Prostate gland (tissue), 2 donors: ENCODE measurements around the gene DACT3. TPM values are rescaled to one million over a fixed set of nuclear protein-coding genes. Genes with fewer than 3 reads are reported as not detected.

Source experiments
- DNase-seq: peaks from one replicate; pipeline ENCODE4 v3.0.0-alpha.2; 2019; ENCODE audit warnings: low spot score
- H3K27ac ChIP-seq, 2 donors: fragments of 200-600 bp; sonication (generic); 2 replicates each; pipeline ENCODE4 v1.5.1; 2017 to 2019
- H3K27me3 ChIP-seq: fragments of 200-600 bp; sonication (generic); replicated peaks from 2 replicates; pipeline ENCODE4 v1.5.1; 2019; ENCODE audit not compliant: insufficient read depth
- H3K36me3 ChIP-seq, 2 donors: fragments of 200-600 bp; sonication (generic); 1 replicate in 1 of 2; 2 replicates in 1 of 2; pipeline versions ENCODE4 v1.5.1 to v1.8.1; 2017 to 2019
- H3K4me1 ChIP-seq: fragments of 200-600 bp; sonication (generic); replicated peaks from 2 replicates; pipeline ENCODE4 v1.5.1; 2019
- H3K4me3 ChIP-seq, 2 donors: fragments of 200-600 bp; sonication (generic); 2 replicates each; pipeline ENCODE4 v1.5.1; 2017 to 2019
- H3K9me3 ChIP-seq: fragments of 200-600 bp; sonication (generic); 2 replicates; pipeline ENCODE4 v1.5.1; 2017
- CTCF ChIP-seq, 4 experiments: fragments of 200-600 bp in 2 of 4; fragments of 450-650 bp in 2 of 4; sonication (generic) in 2 of 4; IDR thresholded peaks; 1 replicate in 3 of 4; 2 replicates in 1 of 4; pipeline ENCODE4 v1.5.1; 2016 to 2019; ENCODE audit warnings: antibody characterized with exemption in 4 of 4, mild to moderate bottlenecking in 2 of 4, moderate library complexity in 2 of 4
- POLR2A ChIP-seq: fragments of 450-650 bp; IDR thresholded peaks from one replicate; pipeline ENCODE4 v1.6.1; 2016; ENCODE audit warnings: antibody characterized with exemption, mild to moderate bottlenecking
- POLR2AphosphoS5 ChIP-seq: sonication (generic); formaldehyde crosslinking; IDR thresholded peaks from one replicate; pipeline ENCODE4 v1.6.1; 2017; ENCODE audit warnings: antibody characterized with exemption
- WGBS: methylation state at CpG from one replicate; pipeline ENCODE4 v1.1.5; 2018; 5-methylcytosine and 5-hydroxymethylcytosine counted together
- intact Hi-C: fragments of 100-400 bp; cut with DNase I; formaldehyde crosslinking; loops from one replicate; pipeline ENCODE4 v1.14.2; 2022
- total RNA-seq, 2 donors: library from RNA; depleted of rRNA; stranded (reverse); fragments of >200 nt; gene quantifications; one replicate each; pipeline ENCODE4 v1.1.0, GENCODE V29; 2016

The DACT3 gene
- total RNA-seq, 2 donors from 2014 or later = 8.6 to 28.1 TPM

- no peak for TF ChIP-seq POLR2AphosphoS5
- no peak for TF ChIP-seq CTCF (IDR thresholded peaks at IDR 0.05)
- TF ChIP-seq POLR2A = no peak
- peaks cover 10 to 15% of the 10 kb centered on the region in 2 donors for H3K36me3 ChIP-seq
- no peaks in the 10 kb centered on the region for H3K4me1 ChIP-seq
- H3K27ac ChIP-seq = no peak overlapping the region
- H3K9me3 ChIP-seq = no peaks in the 10 kb centered on the region
- no peak overlapping the region for H3K4me3 ChIP-seq
- WGBS = 58% methylated on average over 30 of the region's 30 CpGs
- DNase-seq = no peak
- no peaks in the 10 kb centered on the region for H3K27me3 ChIP-seq
- intact Hi-C loops = no loop called here
Observed at GRCh38 chr19:46609511-46610412, 51.2 kb downstream of the DACT3 start.

GRCh38 chr19:46608581-46609345 is 52.2 kb downstream of the DACT3 start:
- Histone ChIP-seq H3K4me1 (no peaks in the 10 kb centered on the region), H3K36me3 (peaks cover 10 to 15% of the 10 kb centered on the region in 2 donors), H3K4me3 (no peak overlapping the region), H3K27ac (no peak overlapping the region), H3K27me3 (no peaks in the 10 kb centered on the region), H3K9me3 (no peaks in the 10 kb centered on the region)
- intact Hi-C loops = no loop called here
- WGBS = 85% methylated on average over 27 of the region's 27 CpGs
- TF ChIP-seq POLR2A (no peak), CTCF (IDR thresholded peaks at IDR 0.05) (no peak), POLR2AphosphoS5 (no peak)
- DNase-seq = no peak

- H3K27ac ChIP-seq = no peak overlapping the region
- WGBS = 95% methylated on average over 9 of the region's 9 CpGs
- no peak for DNase-seq
- TF ChIP-seq POLR2AphosphoS5 (no peak), POLR2A (no peak), CTCF (IDR thresholded peaks at IDR 0.05) (no peak)
- no peaks in the 10 kb centered on the region for H3K4me1 ChIP-seq
- H3K4me3 ChIP-seq = no peak overlapping the region
- H3K36me3 ChIP-seq = peaks cover 10 to 15% of the 10 kb centered on the region in 2 donors
- intact Hi-C loops = no loop called here
- no peaks in the 10 kb centered on the region for H3K27me3 ChIP-seq
- H3K9me3 ChIP-seq = no peaks in the 10 kb centered on the region
Observed at GRCh38 chr19:46608178-46608577, 52.8 kb downstream of the DACT3 start.

- no peaks in the 10 kb centered on the region for H3K9me3 ChIP-seq
- no peak overlapping the region for H3K27ac ChIP-seq
- H3K4me1 ChIP-seq = peaks cover 1% of the 10 kb centered on the region
- H3K4me3 ChIP-seq = no peak overlapping the region
- WGBS = 84% methylated on average over 12 of the region's 12 CpGs
- peaks cover 10 to 15% of the 10 kb centered on the region in 2 donors for H3K36me3 ChIP-seq
- intact Hi-C loops = no loop called here
- H3K27me3 ChIP-seq = no peaks in the 10 kb centered on the region
- no peak for TF ChIP-seq CTCF (IDR thresholded peaks at IDR 0.05)
- no peak for TF ChIP-seq POLR2A
- no peak for DNase-seq
Observed at GRCh38 chr19:46607448-46607841, 53.5 kb downstream of the DACT3 start.
